ENCODE measurements around the gene TMEM80.

TMEM80 gene

DNA sequence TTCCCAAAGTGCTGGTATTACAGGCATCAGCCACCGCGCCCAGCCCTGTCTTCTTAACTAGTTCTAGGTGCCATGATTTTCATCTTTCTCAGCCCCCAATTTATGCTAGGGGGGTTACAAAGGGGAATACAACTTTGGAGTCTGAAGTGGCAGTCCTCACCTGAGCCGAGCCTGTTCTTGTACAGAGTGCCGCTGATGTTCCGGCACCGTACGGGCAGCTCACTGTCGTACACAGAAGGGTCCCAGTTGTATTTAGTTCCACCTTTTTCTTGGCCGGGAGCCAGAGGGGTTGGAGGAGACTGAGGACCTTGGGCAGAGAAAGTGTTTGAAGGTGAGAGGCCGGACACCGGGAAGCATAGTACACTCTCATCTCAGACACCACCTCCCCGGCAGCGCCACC lies 7.9 kb upstream of the TMEM80 start (continued):
- TF ChIP-seq TSHZ2 (CRISPR knock-in tag; IDR thresholded peaks at IDR 0.05): no peak
- TF ChIP-seq ZFP30 (CRISPR knock-in tag; IDR thresholded peaks at IDR 0.05): no peak

- TF ChIP-seq ZNF70 (CRISPR knock-in tag; IDR thresholded peaks at IDR 0.05): no peak
- TF ChIP-seq TOX (CRISPR knock-in tag; IDR thresholded peaks at IDR 0.05; ENCODE audit: borderline replicate concordance): no peak
- no peak for TF ChIP-seq TSHZ2 (CRISPR knock-in tag; IDR thresholded peaks at IDR 0.05)
- TF ChIP-seq, protein P1, sequence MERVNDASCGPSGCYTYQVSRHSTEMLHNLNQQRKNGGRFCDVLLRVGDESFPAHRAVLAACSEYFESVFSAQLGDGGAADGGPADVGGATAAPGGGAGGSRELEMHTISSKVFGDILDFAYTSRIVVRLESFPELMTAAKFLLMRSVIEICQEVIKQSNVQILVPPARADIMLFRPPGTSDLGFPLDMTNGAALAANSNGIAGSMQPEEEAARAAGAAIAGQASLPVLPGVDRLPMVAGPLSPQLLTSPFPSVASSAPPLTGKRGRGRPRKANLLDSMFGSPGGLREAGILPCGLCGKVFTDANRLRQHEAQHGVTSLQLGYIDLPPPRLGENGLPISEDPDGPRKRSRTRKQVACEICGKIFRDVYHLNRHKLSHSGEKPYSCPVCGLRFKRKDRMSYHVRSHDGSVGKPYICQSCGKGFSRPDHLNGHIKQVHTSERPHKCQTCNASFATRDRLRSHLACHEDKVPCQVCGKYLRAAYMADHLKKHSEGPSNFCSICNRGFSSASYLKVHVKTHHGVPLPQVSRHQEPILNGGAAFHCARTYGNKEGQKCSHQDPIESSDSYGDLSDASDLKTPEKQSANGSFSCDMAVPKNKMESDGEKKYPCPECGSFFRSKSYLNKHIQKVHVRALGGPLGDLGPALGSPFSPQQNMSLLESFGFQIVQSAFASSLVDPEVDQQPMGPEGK (CRISPR knock-in tag; IDR thresholded peaks at IDR 0.05; ENCODE audit: borderline replicate concordance): no peak
- no peak for TF ChIP-seq ZNF565 (CRISPR knock-in tag; conservative IDR thresholded peaks at IDR 0.05; ENCODE audit: low read depth)
- TF ChIP-seq GLIS3 (CRISPR knock-in tag; IDR thresholded peaks at IDR 0.05): no peak
- no peak for TF ChIP-seq ESRRG (CRISPR knock-in tag; IDR thresholded peaks at IDR 0.05)
- no peak for TF ChIP-seq ZFP30 (CRISPR knock-in tag; IDR thresholded peaks at IDR 0.05)
- TF ChIP-seq CSRNP3 (CRISPR knock-in tag; IDR thresholded peaks at IDR 0.05): no peak
- no peak for TF ChIP-seq SNAI2 (CRISPR knock-in tag; IDR thresholded peaks at IDR 0.05)
- no peak for TF ChIP-seq ISL1 (CRISPR knock-in tag; IDR thresholded peaks at IDR 0.05)
- no peak for TF ChIP-seq POU6F1 (CRISPR knock-in tag; IDR thresholded peaks at IDR 0.05; ENCODE audit: borderline replicate concordance, low read depth)
- no peak for TF ChIP-seq ARNTL (CRISPR knock-in tag; IDR thresholded peaks at IDR 0.05; ENCODE audit: borderline replicate concordance, low read depth)
- no peak for TF ChIP-seq ZNF8 (CRISPR knock-in tag; IDR thresholded peaks at IDR 0.05)
- no peak for TF ChIP-seq BACH2 (CRISPR knock-in tag; IDR thresholded peaks at IDR 0.05; ENCODE audit: borderline replicate concordance)
- TF ChIP-seq, protein P2, sequence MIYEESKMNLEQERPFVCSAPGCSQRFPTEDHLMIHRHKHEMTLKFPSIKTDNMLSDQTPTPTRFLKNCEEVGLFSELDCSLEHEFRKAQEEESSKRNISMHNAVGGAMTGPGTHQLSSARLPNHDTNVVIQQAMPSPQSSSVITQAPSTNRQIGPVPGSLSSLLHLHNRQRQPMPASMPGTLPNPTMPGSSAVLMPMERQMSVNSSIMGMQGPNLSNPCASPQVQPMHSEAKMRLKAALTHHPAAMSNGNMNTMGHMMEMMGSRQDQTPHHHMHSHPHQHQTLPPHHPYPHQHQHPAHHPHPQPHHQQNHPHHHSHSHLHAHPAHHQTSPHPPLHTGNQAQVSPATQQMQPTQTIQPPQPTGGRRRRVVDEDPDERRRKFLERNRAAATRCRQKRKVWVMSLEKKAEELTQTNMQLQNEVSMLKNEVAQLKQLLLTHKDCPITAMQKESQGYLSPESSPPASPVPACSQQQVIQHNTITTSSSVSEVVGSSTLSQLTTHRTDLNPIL (CRISPR knock-in tag; IDR thresholded peaks at IDR 0.05; ENCODE audit: low read depth): no peak
- no peak for ATAC-seq
Measured at GRCh38 chr11:688681-689080, 6.9 kb upstream of the TMEM80 start.

DNA sequence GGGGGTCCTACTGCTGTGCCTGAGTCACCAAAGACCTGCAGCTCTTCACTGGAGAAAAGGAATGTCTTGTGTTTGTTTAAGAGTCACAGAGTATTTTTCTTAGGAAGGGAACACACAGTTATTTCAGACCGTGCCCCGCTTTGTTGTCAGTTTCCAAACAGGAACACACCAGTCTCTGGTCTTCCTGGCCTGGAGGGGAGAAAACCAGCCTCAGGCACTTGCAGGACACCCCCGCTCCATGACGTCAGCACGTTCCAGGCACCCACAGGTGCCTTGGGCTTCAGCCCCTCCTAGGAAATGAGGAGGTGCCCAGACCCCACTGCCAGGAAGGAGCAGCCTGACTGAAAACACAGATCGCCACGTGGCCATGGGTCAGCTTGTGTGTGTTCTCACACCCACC lies 6.0 kb upstream of the TMEM80 start:
- no peak for TF ChIP-seq ZNF8 (CRISPR knock-in tag; IDR thresholded peaks at IDR 0.05)
- no peak for TF ChIP-seq PPARA (CRISPR knock-in tag; IDR thresholded peaks at IDR 0.05; ENCODE audit: borderline replicate concordance)
- TF ChIP-seq, protein P1 (CRISPR knock-in tag; IDR thresholded peaks at IDR 0.05; ENCODE audit: borderline replicate concordance): no peak
- TF ChIP-seq POU6F1 (CRISPR knock-in tag; IDR thresholded peaks at IDR 0.05; ENCODE audit: borderline replicate concordance, low read depth): no peak
- TF ChIP-seq CSRNP3 (CRISPR knock-in tag; IDR thresholded peaks at IDR 0.05): no peak
- TF ChIP-seq ARNTL (CRISPR knock-in tag; IDR thresholded peaks at IDR 0.05; ENCODE audit: borderline replicate concordance, low read depth): no peak
- no peak for TF ChIP-seq GLIS3 (CRISPR knock-in tag; IDR thresholded peaks at IDR 0.05)
- TF ChIP-seq SNAI2 (CRISPR knock-in tag; IDR thresholded peaks at IDR 0.05): no peak
- no peak for TF ChIP-seq RARB (CRISPR knock-in tag; IDR thresholded peaks at IDR 0.05)
- no peak for TF ChIP-seq ISL1 (CRISPR knock-in tag; IDR thresholded peaks at IDR 0.05)
- no peak for TF ChIP-seq ZC3H10 (CRISPR knock-in tag; IDR thresholded peaks at IDR 0.05)
- no peak for TF ChIP-seq ZNF70 (CRISPR knock-in tag; IDR thresholded peaks at IDR 0.05)
- TF ChIP-seq BACH2 (CRISPR knock-in tag; IDR thresholded peaks at IDR 0.05; ENCODE audit: borderline replicate concordance): no peak
- no peak for ATAC-seq
